Measurements from ENCODE around the gene WFDC1.
A peak's percentile ranks its signal among the peaks of the same experiment; 100 is the strongest.

WFDC1 gene

DNA sequence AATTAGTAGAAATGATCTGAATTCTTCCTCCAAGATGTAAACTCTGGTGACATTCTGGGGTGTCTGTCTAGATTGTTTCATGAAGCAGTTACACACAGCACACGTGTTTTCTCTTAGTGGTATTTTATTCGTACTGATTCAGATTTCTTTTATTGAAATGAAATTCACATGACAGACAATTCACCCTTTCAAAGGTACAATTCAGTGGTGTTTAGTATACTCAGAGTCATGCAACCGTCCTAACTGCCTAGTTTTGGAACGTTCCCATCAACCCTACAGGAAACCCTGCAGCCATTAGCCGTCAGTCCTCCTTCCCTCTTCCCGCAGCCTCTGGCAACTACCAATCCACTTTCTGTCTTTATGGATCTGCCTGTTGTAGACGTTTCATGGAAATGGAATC lies 8.8 kb downstream of the WFDC1 start:
- Mint-ChIP-seq H3K4me1 (peaks cover 39% of the 10 kb centered on the region), H3K27me3 (ENCODE audit: low read depth, poor library complexity) (peaks cover 46% of the 10 kb centered on the region), H3K9me3 (no peaks in the 10 kb centered on the region), H3K27ac (no peak overlapping the region), H3K36me3 (ENCODE audit: low read depth) (no peaks in the 10 kb centered on the region), H3K4me3 (no peak overlapping the region)
- TF ChIP-seq, protein P1, sequence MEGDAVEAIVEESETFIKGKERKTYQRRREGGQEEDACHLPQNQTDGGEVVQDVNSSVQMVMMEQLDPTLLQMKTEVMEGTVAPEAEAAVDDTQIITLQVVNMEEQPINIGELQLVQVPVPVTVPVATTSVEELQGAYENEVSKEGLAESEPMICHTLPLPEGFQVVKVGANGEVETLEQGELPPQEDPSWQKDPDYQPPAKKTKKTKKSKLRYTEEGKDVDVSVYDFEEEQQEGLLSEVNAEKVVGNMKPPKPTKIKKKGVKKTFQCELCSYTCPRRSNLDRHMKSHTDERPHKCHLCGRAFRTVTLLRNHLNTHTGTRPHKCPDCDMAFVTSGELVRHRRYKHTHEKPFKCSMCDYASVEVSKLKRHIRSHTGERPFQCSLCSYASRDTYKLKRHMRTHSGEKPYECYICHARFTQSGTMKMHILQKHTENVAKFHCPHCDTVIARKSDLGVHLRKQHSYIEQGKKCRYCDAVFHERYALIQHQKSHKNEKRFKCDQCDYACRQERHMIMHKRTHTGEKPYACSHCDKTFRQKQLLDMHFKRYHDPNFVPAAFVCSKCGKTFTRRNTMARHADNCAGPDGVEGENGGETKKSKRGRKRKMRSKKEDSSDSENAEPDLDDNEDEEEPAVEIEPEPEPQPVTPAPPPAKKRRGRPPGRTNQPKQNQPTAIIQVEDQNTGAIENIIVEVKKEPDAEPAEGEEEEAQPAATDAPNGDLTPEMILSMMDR (IDR thresholded peaks at IDR 0.05) = no peak
- DNase-seq = no peak

DNA sequence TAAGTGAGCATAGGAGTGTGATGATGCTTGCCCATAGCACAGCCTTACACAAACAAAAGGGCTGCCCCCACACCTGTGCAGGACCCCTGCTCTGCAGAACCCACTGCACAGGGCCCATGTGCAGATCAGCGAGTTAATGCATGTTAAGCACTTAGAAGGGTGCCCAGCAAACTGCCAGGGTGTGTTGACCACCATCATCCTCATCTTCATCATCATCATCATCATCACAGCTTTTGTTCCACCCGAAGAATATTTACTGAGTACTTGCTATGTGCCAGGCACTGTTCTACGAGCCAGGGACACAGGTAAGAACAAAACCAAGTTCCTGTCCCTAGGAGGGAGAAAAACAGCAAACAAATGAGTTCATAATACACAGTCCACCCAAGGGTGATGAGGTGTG lies 11.9 kb downstream of the WFDC1 start:
- no peaks in the 10 kb centered on the region for H3K9me3 Mint-ChIP-seq
- no peak for DNase-seq
- TF ChIP-seq, protein P1 (IDR thresholded peaks at IDR 0.05) = no peak

DNA sequence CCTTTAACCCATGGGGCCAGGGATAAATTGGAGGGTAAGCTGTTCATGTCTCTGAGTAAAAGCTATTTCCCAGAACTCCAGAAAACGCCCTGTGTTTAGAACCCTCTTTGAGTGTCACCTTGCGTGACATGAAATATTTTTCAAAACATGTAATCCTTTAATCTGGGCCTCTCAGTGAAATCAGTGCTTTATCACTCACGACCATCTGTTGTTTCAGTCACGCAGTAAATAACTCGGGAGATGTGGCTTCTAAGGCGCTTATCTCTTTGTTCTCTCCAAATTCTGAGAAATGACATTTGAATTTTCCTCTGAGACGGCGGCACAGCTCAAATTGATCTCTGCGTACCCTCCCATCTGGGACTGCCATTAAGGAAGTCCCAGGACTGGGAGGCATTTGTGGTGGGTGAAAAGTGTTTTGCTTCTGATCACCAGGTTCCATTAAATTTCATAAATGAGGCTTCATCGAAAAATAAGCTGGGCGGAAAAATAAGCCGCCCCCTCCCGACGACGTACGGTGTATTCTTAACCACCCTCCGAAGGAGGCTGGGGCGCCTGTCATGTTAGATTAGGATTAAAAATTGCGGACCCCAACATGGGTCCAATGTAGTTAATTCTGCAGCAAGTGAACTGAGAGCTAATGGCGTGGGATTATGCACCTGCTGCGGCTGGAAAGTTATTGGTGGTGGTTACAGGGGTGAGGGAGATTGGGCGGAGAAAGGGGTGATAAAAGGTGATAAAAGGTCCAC lies 12.7 kb downstream of the WFDC1 start:
- peaks cover 53% of the 10 kb centered on the region for H3K27me3 Mint-ChIP-seq (ENCODE audit: low read depth, poor library complexity)
- peaks cover 34% of the 10 kb centered on the region for H3K4me1 Mint-ChIP-seq
- H3K9me3 Mint-ChIP-seq = no peaks in the 10 kb centered on the region
- H3K36me3 Mint-ChIP-seq (ENCODE audit: low read depth) = no peaks in the 10 kb centered on the region
- TF ChIP-seq, protein P1 (IDR thresholded peaks at IDR 0.05) = no peak
- no peak overlapping the region for H3K27ac Mint-ChIP-seq
- DNase-seq = no peak
- H3K4me3 Mint-ChIP-seq = no peak overlapping the region

More for the DNA sequence above, 11.9 kb downstream of the WFDC1 start:
- peaks cover 51% of the 10 kb centered on the region for H3K27me3 Mint-ChIP-seq (ENCODE audit: low read depth, poor library complexity)
- peaks cover 35% of the 10 kb centered on the region for H3K4me1 Mint-ChIP-seq
- no peak overlapping the region for H3K4me3 Mint-ChIP-seq
- H3K36me3 Mint-ChIP-seq (ENCODE audit: low read depth) = no peaks in the 10 kb centered on the region
- H3K27ac Mint-ChIP-seq = no peak overlapping the region

DNA sequence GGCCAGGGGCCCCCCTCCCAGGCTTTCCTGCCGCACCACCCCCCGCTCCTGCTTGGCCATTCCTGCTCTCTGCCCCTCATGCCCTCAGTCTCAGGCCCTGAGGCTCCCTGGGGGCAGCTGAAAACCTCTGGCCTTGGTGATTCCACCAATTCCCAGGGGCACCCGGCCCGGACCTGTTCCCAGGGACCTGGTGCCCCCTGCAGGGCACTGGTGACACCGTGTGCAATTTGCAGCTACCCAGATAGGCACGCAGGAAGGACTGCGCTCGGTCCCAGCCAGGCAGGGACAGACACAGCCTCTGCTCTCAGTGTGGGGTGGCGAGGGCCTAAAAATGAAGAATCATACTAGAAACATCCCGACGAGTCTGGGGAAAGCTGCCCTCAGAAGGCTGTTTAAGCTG lies 13.4 kb downstream of the WFDC1 start:
- no peaks in the 10 kb centered on the region for H3K36me3 Mint-ChIP-seq (ENCODE audit: low read depth)
- H3K4me1 Mint-ChIP-seq = peaks cover 30% of the 10 kb centered on the region
- TF ChIP-seq, protein P1 (IDR thresholded peaks at IDR 0.05) = peak; percentile 59
- peaks cover 57% of the 10 kb centered on the region for H3K27me3 Mint-ChIP-seq (ENCODE audit: low read depth, poor library complexity)
- no peaks in the 10 kb centered on the region for H3K9me3 Mint-ChIP-seq
- no peak overlapping the region for H3K4me3 Mint-ChIP-seq
- DNase-seq = peak; percentile 78
- H3K27ac Mint-ChIP-seq = no peak overlapping the region

DNA sequence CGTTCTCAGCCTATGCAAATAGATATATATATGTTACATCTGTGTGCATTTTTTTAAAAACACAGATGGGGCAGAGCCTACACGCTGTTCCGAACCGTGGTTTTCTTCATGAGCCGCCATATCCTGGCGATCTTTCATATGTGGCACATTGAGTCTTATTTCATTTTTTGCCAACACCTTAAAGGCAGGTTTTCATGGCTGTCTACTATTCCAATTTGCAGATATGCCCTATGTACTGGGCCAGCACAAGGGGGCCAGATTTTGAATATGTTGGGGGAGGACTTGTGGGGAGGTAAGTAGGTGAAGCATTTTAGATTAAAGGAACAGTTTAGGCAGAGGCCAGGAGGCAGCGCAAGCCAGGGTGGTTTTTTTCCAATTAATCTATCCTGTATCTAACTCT lies 16.0 kb downstream of the WFDC1 start:
- H3K4me1 Mint-ChIP-seq = peaks cover 22% of the 10 kb centered on the region
- H3K9me3 Mint-ChIP-seq = no peaks in the 10 kb centered on the region
- no peaks in the 10 kb centered on the region for H3K36me3 Mint-ChIP-seq (ENCODE audit: low read depth)
- no peak overlapping the region for H3K27ac Mint-ChIP-seq
- no peak for DNase-seq
- TF ChIP-seq, protein P1 (IDR thresholded peaks at IDR 0.05) = no peak
- peaks cover 72% of the 10 kb centered on the region for H3K27me3 Mint-ChIP-seq (ENCODE audit: low read depth, poor library complexity)
- no peak overlapping the region for H3K4me3 Mint-ChIP-seq

DNA sequence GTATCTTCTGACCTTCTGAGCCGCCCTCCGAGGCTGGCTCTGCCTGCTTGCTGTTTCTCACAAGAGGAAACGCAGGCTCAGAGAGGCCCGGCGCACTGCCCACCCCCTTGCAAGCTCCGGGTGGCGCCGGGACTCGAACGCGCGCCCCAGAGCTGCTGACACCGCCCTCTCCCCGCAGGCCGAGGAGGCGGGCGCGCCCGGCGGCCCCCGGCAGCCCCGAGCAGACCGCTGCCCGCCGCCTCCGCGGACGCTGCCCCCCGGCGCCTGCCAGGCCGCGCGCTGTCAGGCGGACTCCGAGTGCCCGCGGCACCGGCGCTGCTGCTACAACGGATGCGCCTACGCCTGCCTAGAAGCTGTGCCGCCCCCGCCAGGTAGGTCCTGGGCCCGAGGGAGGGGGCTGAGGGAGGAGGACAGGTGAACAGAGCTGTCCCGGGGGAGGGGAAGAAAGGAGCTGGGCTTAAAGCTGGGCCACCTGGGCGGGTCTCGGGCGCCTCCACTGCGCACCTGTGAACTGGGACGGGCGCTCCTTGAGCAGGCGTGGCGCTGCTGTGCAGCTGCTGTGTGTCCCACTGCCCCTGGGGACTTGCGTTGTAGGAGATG lies 18.2 kb downstream of the WFDC1 start:
- H3K4me1 Mint-ChIP-seq = peaks cover 8% of the 10 kb centered on the region
- peak overlapping the region; percentile 46 for H3K4me3 Mint-ChIP-seq
- TF ChIP-seq, protein P1 (IDR thresholded peaks at IDR 0.05) = no peak
- peaks cover 81% of the 10 kb centered on the region for H3K27me3 Mint-ChIP-seq (ENCODE audit: low read depth, poor library complexity)
- no peak overlapping the region for H3K27ac Mint-ChIP-seq
- peak; percentile 41 for DNase-seq
- H3K36me3 Mint-ChIP-seq (ENCODE audit: low read depth) = no peaks in the 10 kb centered on the region
- H3K9me3 Mint-ChIP-seq = peaks cover 4% of the 10 kb centered on the region
